ENCODE results near the gene ETV7. TPM values are rescaled to one million over a fixed set of nuclear protein-coding genes. Genes with fewer than 3 reads are reported as not detected.

ETV7 gene
- total RNA-seq = 10 to 100 TPM; 14.3 to 30.0 (median 15.0) TPM

- intact Hi-C loops (cut with DNase I; ENCODE audit: low total_unique reads) = no loop called here
- 22 to 24% methylated on average over 46 to 51 of the region's 65 CpGs for WGBS, 2 donors
- no peak for TF ChIP-seq POLR2A (IDR thresholded peaks at IDR 0.05)
- no peak for TF ChIP-seq CTCF (IDR thresholded peaks at IDR 0.05)
- H3K4me3 ChIP-seq (ENCODE audit: low read depth, poor library complexity, severe bottlenecking) = peak within 1 kb of the TSS; percentile 39
- no peak for DNase-seq (ENCODE audit: low spot score in 2 of 2)
Measured at GRCh38 chr6:36387440-36388303, at the start of gene ETV7. TSS of gene ETV7 (minus strand) at chr6:36387669. CDS start at chr6:36387541, 128 bp downstream.

- intact Hi-C loops (cut with DNase I; ENCODE audit: low total_unique reads) = no loop called here
- TF ChIP-seq CTCF (IDR thresholded peaks at IDR 0.05) (no peak), POLR2A (IDR thresholded peaks at IDR 0.05) (no peak)
- DNase-seq (ENCODE audit: low spot score in 2 of 2) = no peak
- 91 to 92% methylated on average over 1 of the region's 1 CpG for WGBS, 2 donors
- H3K4me3 ChIP-seq (ENCODE audit: low read depth, poor library complexity, severe bottlenecking) = no peak overlapping the region
Measured at GRCh38 chr6:36436466-36436865, 49.0 kb upstream of the ETV7 start.

DNA sequence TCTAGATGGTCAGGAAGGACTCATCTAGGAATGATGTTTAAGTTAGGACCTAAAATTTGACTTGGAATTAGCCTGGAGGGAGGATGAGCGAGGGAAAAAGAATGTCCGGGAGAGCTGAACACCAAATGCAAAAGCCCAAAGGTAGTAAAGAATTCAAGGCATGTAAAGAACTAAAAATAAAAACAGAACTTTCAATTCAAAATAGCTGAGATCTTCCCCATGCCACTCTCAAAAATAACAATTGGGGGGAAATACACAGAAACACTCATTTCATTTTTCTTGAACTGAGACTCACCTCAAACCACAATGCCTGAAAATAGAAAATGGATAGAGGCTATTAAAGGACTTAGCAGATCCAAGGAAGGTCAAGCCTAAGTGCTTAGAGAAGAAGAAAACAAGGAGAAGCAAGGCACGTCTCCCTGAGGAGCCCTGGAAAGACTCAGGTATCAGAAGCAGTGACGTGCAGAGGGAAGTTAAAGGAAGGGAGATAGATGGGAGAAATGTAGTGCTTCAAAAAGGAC, 44.7 kb upstream of the ETV7 start:
- TF ChIP-seq CTCF (IDR thresholded peaks at IDR 0.05) (no peak), POLR2A (IDR thresholded peaks at IDR 0.05) (no peak)
- intact Hi-C loops (cut with DNase I; ENCODE audit: low total_unique reads) = no loop called here
- no peak overlapping the region for H3K4me3 ChIP-seq (ENCODE audit: low read depth, poor library complexity, severe bottlenecking)
- DNase-seq (ENCODE audit: low spot score in 2 of 2) = no peak
- 83 to 87% methylated on average over 4 of the region's 4 CpGs for WGBS, 2 donors

DNA sequence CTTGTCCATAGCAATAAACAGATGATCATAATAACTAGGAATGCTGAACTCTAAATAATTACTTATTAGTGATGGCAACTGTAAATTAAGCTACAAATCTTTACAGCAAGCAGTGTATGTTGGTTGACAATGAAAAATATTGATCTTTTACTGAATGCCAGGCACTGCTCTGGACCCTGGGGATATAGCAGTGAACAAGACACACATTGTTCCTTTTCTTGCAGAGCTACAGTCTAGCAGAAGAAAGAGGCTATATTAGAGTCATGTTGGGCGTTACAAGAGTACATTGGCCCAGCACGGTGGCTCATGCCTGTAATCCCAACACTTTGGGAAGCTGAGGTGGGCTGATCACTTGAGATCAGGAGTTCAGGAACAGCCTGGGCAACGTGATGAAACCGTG, 43.7 kb upstream of the ETV7 start:
- 82 to 87% methylated on average over 4 of the region's 4 CpGs for WGBS, 2 donors
- no peak overlapping the region for H3K4me3 ChIP-seq (ENCODE audit: low read depth, poor library complexity, severe bottlenecking)
- no peak for DNase-seq (ENCODE audit: low spot score in 2 of 2)
- TF ChIP-seq POLR2A (IDR thresholded peaks at IDR 0.05) = no peak
- no peak for TF ChIP-seq CTCF (IDR thresholded peaks at IDR 0.05)
- intact Hi-C loops (cut with DNase I; ENCODE audit: low total_unique reads) = no loop called here

DNA sequence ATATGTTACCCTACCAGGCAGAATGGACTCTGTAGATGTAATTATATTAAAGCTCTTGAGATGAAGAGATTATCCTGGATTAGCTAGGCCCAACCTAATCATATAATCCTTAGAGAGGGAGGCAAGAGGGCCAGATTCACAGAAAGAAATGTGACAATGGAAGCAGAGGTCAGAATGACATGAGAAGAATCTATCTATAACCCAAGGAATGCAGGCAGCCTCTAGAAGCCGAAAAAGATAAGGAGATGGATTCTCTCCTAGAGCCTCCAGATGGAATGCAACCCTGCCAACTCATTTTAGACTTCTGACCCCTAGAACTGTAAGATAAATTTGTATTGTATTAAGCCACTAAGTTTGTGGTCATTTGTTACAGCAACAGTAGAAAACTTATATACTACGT, 42.9 kb upstream of the ETV7 start:
- WGBS, 2 donors = 84 to 90% methylated on average over 2 of the region's 2 CpGs
- no peak for DNase-seq (ENCODE audit: low spot score in 2 of 2)
- no peak for TF ChIP-seq POLR2A (IDR thresholded peaks at IDR 0.05)
- no peak for TF ChIP-seq CTCF (IDR thresholded peaks at IDR 0.05)
- H3K4me3 ChIP-seq (ENCODE audit: low read depth, poor library complexity, severe bottlenecking) = no peak overlapping the region
- intact Hi-C loops (cut with DNase I; ENCODE audit: low total_unique reads) = no loop called here

All from lower leg skin (tissue), 4 donors.